VCaP (cell line): ENCODE results near the gene IFIH1.

Experiments
- H3K27ac ChIP-seq: fragments of 450-650 bp; 2 replicates; pipeline ENCODE4 v1.5.1; 2017
- TF ChIP-seq, protein P1 (sequence below): fragments of 450-650 bp; conservative IDR thresholded peaks from 2 replicates; pipeline ENCODE4 v1.5.1; 2017; ENCODE audit warnings: mild to moderate bottlenecking, moderate library complexity

The IFIH1 gene

DNA sequence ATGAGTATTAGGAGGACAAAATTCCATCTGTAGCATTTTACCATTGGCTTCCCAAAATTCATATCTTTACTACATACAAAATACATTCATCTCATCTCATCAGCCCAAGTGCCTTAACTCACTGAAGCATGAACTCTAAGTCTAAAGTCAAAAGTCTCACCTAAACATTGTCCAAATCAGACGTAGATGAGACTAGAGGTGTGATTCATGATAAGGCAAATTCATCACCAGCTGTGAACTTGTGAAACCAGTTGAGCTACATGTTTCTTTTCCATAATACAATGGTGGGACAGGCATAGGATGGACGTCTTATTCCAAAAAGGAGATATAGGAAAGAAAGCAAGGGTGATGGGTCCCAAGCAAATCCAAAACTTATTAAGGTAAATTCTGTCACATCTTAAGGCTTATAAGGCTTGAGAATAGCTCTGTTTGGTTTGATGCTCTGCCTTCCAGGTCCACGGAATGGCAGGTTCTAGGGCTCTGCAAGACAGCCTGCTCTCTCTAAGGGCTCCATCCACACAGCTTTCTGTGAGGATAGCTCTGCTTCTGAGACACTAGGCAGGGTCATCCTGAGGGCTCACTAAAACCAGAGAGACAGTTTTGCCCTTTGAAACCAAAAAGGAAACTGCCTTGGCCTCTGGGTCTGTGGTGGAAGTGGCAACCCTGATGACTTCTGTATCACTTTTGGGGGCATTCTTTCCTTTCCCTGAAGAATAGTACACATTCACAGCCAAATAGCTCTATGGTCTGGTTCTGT, 9.6 kb downstream of the IFIH1 start:
- no peak overlapping the region for H3K27ac ChIP-seq
- TF ChIP-seq, protein P1, sequence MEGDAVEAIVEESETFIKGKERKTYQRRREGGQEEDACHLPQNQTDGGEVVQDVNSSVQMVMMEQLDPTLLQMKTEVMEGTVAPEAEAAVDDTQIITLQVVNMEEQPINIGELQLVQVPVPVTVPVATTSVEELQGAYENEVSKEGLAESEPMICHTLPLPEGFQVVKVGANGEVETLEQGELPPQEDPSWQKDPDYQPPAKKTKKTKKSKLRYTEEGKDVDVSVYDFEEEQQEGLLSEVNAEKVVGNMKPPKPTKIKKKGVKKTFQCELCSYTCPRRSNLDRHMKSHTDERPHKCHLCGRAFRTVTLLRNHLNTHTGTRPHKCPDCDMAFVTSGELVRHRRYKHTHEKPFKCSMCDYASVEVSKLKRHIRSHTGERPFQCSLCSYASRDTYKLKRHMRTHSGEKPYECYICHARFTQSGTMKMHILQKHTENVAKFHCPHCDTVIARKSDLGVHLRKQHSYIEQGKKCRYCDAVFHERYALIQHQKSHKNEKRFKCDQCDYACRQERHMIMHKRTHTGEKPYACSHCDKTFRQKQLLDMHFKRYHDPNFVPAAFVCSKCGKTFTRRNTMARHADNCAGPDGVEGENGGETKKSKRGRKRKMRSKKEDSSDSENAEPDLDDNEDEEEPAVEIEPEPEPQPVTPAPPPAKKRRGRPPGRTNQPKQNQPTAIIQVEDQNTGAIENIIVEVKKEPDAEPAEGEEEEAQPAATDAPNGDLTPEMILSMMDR: no peak

DNA sequence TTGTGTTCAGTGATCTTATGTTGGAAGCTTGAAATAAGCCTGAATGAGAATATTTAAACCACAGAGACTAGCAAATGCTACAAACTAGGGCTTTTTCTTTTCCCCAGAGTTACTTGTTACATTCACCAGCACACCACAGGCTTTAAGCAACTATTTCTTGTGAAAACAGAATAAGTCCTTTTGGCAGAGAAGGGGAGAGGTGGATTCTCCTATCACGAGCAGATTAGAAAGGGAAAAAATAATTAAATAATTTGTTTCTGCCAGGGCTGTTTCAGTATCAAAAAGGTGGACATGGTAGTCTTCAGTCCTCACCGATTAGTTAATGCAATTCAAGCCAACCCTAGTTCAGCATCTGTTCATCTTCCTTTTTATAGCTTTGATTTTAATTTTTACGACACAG, 12.6 kb downstream of the IFIH1 start:
- TF ChIP-seq, protein P1: no peak
- H3K27ac ChIP-seq: no peak overlapping the region

DNA sequence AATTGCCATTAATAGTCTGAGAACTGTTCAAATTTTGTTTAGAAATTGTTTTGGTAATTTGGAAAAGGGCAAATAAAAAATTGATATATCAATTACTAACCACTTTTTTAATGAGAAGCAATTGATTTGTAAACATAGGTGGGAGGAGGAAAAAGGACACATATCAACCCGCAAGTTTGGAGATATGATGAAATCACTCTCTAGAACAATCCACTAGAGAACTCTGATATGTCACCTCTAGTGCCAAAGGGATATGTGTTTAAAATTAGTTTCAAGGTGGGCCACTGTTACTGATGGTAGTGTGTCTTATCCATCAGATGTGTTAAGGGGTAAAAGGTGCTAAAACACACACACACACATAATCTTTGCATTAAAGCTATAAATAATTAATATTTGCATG, 16.6 kb downstream of the IFIH1 start:
- TF ChIP-seq, protein P1: no peak
- no peak overlapping the region for H3K27ac ChIP-seq

DNA sequence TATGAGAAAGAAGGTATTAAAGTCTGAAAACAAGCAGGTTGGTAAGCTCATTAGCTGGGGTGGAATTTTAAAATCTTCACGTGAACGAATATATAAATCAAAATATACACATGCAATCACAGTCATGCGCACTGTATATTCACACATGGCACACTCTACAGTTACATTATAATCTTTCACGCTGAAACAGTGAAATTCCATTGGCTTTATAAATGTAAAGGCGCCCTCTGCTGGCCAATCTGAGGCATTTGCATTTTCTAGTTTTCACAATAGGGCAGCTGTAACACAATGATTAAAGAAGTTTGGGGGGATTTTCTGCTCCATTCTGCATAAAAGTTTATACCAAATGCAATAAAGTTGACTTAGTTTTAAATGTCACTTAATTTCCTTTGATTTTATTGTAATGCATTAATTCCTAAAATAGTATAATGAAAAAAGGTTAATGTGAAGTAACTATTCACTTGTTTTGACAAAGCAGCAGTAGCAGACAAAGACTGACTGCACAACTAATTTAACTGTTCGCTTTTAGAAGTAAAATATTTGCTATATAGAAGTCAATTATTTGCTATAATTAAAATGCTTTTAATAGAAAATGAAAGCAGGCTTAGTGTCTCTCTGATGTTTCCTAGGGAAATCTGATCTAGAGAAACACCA, 17.2 kb downstream of the IFIH1 start:
- no peak overlapping the region for H3K27ac ChIP-seq
- TF ChIP-seq, protein P1: peak; percentile 85

DNA sequence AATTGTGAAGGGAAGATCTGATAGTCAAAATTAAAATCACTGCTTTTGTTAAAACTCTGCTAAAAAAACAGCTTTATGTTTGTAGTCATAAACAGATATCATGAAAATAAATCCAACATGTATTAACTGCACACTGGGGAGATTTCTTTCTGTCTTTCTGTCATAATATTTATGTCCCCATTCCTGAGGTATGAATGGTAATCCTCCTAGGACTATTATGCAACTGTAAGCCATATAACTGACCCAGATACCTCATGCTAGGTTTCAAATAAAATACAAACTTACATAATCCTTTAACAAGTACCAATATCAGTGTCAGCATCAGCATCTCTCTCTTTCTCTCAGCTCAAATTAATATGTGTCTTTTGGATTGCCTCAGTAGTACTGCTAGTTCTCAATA, 18.2 kb downstream of the IFIH1 start:
- TF ChIP-seq, protein P1: no peak
- no peak overlapping the region for H3K27ac ChIP-seq

DNA sequence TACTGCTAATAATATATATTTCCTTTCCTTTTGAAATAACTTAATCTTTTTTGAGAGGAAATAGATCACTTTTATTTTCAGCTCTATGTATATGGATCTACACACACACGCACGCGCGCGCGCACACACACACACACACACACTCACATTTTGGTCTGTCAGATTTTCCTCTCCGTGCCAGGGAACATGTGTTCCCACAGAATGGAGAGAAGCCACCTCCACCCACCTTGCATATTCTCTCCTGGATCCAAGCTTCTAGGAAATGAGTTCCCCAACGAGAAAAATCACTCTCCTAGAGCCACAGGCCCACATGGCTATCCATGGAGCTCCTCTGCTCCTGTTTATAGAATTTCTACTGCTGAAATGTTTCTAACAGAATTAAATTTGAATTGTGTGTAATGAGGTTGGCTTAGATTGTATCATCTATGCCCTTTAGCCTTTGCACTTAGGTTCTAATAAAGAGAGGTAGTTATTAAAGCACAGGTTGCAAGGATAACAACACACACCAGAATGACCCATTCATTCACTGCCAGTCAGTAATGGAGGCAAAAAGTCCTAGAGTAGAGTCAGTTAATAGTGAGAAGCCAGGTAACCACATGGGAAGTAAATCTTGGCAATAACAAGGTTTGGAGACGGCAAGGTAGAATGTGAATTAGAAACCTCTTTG, 19.7 kb downstream of the IFIH1 start:
- TF ChIP-seq, protein P1: no peak
- H3K27ac ChIP-seq: no peak overlapping the region

DNA sequence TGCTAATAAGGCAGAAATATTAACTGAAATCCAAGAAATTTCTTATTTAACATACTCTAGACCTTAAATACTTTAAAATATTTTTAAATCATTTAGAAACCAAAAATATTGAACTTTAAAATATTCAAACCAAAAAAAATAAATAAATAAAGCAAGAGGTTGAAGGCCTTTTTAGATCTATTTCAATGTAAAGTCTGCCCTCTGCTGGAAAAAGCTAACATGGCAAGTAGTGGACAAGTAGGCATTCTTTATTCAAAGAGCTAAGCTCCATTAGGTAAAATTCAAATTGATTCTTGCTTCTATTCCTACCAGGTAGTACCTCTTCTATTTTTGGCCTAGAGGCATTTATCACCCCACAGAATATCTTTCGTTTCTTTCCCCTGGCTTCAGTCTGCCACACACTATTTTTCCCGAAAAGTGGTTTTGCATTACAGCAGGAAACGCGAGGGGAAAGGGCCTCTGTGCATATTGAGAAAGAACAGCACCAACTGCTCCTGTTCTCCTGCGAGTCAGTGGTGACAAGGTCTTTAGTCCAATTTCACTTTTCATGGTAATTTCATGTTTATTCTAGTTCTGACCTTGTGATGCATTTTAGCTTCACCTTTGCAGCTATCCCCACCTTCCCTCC, 20.4 kb downstream of the IFIH1 start:
- TF ChIP-seq, protein P1: peak; percentile 80

More for the DNA sequence above, 20.4 kb downstream of the IFIH1 start:
- no peak overlapping the region for H3K27ac ChIP-seq
